ENCODE measurements around the gene FNDC10.
"Not testable (repeated sequence)": the region's sequence is repeated elsewhere in the genome, so short reads cannot be mapped to it uniquely, and the experiment has no call there.

Gene FNDC10

GRCh38 chr1:1567152-1567875 lies 32.6 kb downstream of the FNDC10 start:
- no peak for DNase-seq (ENCODE audit: low spot score)

- no peak for DNase-seq (ENCODE audit: low spot score)
These were observed 34.6 kb downstream of the FNDC10 start for GRCh38 chr1:1565340-1565739.

- DNase-seq (ENCODE audit: low spot score), result no peak
These were observed 35.7 kb downstream of the FNDC10 start for GRCh38 chr1:1564268-1564667.

- DNase-seq (ENCODE audit: low spot score), result no peak
These were observed 36.2 kb downstream of the FNDC10 start for GRCh38 chr1:1563688-1564087.

- DNase-seq (ENCODE audit: low spot score), result no peak
These were observed 37.3 kb downstream of the FNDC10 start for GRCh38 chr1:1562556-1563195.

- DNase-seq (ENCODE audit: low spot score), result no peak
These were observed 38.0 kb downstream of the FNDC10 start for GRCh38 chr1:1561801-1562470.

- DNase-seq (ENCODE audit: low spot score), result no peak
These were observed 39.8 kb downstream of the FNDC10 start for GRCh38 chr1:1560178-1560577.

- no peak for DNase-seq (ENCODE audit: low spot score)
These were observed 40.9 kb downstream of the FNDC10 start for GRCh38 chr1:1559066-1559465.

GRCh38 chr1:1558591-1558990 lies 41.3 kb downstream of the FNDC10 start:
- no peak for DNase-seq (ENCODE audit: low spot score)

- not testable (repeated sequence) for DNase-seq (ENCODE audit: low spot score)
These were observed 42.2 kb downstream of the FNDC10 start for GRCh38 chr1:1557688-1558087.

GRCh38 chr1:1556961-1557360 lies 43.0 kb downstream of the FNDC10 start:
- not testable (repeated sequence) for DNase-seq (ENCODE audit: low spot score)

- no peak for DNase-seq (ENCODE audit: low spot score)
These were observed 43.4 kb downstream of the FNDC10 start for GRCh38 chr1:1556505-1556904.

GRCh38 chr1:1554926-1555915 lies 44.7 kb downstream of the FNDC10 start:
- peak; percentile 65 for DNase-seq (ENCODE audit: low spot score)

- DNase-seq (ENCODE audit: low spot score), result no peak
These were observed 45.4 kb downstream of the FNDC10 start for GRCh38 chr1:1554550-1554925.

- DNase-seq (ENCODE audit: low spot score), result no peak
These were observed 46.0 kb downstream of the FNDC10 start for GRCh38 chr1:1553821-1554494.

GRCh38 chr1:1552263-1552639 lies 47.7 kb downstream of the FNDC10 start:
- DNase-seq (ENCODE audit: low spot score), result no peak

- no peak for DNase-seq (ENCODE audit: low spot score)
These were observed 48.2 kb downstream of the FNDC10 start for GRCh38 chr1:1551524-1552262.

GRCh38 chr1:1550591-1551432 lies 49.1 kb downstream of the FNDC10 start:
- peak; percentile 56 for DNase-seq (ENCODE audit: low spot score)

- no peak for DNase-seq (ENCODE audit: low spot score)
These were observed 49.8 kb downstream of the FNDC10 start for GRCh38 chr1:1550087-1550486.

- DNase-seq (ENCODE audit: low spot score), result no peak
These were observed 51.3 kb downstream of the FNDC10 start for GRCh38 chr1:1548591-1548990.

All from cerebellar cortex (tissue), 1 donor.